RPMI8226 (cell line): Measurements from ENCODE around the gene STXBP6.
A peak's percentile ranks its signal among the peaks of the same experiment; 100 is the strongest.
"Not testable (repeated sequence)": the region's sequence is repeated elsewhere in the genome, so short reads cannot be mapped to it uniquely, and the experiment has no call there.

Experiments used
- DNase-seq: peaks from one replicate; pipeline ENCODE4 v3.0.0-alpha.2; 2015

Gene STXBP6

DNA sequence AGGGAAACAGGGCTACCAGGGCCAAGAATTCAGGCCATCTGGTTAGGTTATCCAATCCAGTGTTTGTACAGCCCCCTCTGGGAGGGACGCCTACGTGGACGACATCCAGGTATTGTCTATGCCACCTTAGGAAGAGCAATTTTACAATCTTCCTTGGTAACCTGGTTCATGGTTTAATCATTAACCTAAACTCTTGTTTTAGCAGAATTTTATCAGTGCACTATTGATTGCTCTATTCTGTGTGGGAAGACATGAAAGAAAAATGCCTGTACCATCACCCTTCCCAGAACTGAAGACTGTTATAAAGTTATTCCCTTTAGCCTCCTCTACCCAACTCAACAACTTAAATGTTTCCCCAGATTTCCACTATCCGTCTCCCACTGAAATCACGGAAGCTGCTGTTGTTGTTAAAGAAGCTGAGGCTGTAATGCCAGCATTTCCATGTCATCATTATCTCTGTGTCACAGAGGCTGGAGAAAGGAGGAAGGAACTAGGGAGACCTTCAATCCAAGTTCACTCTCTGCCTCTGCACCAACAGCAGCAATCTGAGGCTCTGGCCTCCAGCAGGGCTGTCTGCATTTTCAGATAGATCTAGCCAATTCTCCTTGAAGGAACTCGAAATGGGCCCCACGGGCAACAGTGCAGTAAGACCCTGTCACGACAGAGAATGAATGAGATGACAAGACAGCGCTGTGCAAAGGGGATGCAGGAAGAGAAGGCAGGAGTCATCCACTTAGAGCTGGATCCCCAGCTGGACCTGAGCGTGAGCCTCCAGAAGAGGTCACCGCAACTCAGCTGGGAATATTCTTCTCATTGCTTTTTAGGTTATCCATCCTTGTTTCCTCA is 232.5 kb downstream of the STXBP6 start:
- no peak for DNase-seq

DNA sequence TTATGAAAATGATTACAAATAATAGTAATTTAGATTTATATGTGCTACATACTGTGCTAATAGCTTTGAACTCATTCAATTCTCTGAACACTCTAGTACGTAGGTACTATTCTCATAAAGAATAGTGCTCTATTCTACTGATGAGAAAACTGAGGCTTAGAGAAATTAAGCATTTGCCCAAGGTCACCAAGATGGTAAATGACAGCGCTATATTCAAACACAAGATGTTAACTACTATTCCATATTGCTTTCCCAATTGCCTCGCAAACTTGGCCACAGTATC is 233.1 kb downstream of the STXBP6 start:
- DNase-seq = no peak

DNA sequence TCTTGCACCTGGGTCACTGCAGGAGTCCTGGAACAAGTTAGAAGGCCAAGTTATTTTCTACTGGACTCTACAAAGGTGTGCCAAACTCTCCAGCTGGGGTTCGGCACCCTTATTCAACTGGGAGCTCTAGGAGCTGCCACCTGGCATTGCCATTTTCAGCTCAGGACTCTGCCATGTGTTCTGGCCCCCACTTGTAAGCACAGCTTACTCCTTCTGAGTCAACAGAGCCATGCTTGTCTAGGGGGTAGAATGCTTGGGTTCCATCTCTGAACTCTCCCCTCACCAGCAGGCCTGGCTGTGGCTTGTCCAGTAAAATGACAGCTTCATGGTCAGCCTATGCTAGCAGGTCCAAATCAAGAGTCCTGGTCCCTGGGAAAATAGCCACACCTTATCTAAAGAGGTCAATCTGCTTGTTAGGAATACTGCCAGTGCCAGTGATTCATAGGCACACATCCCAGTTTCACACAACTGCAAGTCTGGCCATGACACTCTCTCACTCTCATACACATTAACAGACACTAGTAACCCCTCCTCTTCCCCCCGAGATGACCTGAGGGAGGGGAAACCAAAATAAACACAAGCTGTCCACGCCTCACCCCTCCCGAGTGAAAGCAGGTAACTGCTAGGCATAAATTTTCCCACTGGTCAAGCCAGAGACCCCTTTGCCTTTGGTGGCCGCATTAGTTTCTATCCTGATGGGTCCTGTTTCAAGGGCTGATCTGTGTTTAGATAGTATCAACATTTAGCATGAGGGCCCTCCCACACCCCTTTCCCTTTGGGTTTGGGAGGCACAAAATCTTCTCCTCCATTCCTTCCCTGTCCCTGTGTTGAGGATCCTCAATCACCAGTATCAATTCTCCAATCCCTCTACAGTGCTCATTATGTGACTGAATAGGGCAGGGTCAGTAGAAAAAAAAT is 233.7 kb downstream of the STXBP6 start:
- no peak for DNase-seq

DNA sequence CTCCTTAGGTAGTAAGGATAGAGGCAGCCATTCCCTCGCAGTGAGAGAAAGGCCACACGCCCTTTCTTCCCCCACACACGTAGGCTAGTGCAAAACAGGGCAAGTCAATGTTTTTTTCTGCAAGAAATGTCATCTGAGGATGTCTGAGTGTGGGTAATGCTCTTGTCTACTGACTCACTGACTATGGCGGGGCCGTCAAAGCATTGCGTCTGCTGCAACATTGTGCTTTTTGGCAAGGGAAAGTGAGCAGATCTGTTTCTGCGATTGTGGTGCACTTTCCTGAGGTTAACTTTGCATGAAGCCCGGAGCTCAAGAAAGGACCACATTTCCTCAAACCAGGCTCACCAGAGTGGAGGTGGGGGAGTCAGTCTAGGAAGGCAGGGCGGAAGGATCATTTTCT is 234.4 kb downstream of the STXBP6 start:
- DNase-seq = no peak

DNA sequence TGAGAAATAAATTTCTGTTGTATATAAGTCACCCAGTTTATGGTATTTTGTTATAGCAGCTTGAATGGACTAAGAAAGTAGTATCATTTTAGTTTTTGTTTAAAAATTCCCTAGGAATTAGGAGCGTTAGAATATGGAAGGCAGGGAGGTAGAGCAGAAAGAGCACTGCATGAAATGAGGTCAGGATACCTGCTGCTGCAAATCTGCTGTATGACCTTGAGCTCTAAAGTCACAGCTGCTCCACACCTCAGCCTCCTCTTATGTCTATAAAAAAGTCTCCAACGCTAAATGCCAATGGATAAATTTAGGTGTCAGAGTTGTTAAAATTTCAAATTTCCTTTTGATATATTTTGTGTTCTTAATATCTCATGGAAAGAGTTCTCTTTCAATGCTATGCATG is 235.0 kb downstream of the STXBP6 start:
- DNase-seq = no peak

DNA sequence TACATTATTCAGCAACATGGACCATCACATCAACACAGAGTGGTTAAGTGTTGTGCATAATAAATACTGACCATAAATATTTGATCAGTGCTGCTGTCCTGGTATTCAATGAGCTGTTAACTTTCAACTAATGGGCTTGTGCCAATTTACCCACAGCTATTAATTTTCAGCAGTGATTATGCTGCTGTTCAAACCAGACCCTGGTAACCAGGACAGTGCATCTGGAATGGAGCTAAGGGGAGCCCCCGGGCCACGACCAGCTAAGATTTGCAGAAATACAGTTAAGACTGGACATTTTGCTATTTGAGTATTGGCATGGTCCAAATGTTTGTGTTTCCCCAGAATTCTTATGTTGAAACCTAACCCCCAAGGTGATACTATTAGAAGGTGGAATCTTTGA is 235.6 kb downstream of the STXBP6 start:
- no peak for DNase-seq

DNA sequence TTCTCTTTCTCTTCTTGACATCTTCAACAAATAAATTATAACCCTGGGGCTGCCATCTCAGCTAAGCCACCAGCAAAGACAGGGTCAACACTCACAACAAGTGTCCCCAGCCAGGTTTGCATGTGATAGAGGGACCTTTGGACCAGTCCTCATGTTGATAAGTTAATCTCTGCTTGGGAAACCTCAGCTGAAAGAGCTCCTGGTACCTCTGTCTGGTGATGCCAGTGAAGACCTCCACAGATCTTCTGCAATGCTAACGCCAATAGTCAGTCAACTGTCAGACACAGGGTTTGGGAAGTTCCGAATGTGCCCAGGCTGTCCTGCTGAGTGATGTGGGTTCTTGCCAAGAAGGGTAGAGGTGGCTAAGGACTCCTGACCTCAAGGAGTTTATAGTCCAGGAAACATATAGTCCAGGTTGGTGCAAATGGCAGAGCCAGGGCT is 236.1 kb downstream of the STXBP6 start:
- no peak for DNase-seq

DNA sequence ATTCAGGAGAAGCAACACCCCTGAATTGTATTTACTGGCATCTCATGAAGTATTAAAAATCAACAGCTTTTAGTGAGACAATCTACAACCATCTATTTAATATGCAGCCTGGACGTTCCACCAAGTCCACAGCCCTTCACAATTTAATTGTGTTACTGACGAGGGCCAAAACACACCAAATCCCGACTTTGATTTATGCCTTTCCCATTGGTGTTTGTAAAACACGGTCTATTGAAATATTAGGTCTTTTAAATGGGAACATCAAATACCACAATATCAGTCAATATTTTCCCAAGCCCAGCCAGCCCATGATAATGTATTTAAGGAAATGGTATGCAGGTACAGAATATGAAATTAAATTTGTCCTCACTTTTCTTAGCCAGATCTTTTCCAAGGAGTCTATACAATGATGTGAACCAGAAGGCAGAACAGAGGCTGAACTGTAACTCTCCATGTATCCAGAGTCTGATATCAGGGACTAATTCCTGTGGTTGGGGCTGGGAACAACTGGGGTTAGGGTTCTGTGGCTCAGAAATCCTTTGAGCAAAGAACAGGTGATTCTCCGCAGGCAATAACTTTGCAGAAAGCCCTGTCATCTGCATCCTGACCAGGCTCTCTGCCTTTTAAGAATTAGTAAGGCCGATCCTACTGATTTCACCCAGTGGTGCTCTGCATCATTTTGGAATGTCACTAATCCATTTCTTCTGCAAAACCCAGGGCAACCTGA is 236.7 kb downstream of the STXBP6 start:
- DNase-seq = no peak

DNA sequence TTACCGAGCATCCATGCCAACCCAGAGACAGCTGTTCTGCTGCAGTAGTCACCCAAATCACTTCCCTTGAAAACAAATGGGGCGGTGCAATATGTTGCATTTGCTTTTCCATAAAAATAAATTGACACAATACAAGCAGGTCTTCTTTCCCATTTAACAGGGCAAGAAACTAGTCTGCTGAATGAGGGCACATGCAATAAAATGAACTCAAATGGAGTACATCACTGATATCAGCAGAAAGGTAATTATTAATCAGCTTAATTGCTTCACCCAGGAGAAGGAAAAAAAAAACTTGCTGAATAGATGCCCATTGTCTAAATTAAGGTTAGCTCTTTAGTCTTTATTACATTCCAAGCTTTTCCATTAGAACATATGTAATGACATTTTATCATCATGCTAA is 240.8 kb downstream of the STXBP6 start:
- DNase-seq = no peak

DNA sequence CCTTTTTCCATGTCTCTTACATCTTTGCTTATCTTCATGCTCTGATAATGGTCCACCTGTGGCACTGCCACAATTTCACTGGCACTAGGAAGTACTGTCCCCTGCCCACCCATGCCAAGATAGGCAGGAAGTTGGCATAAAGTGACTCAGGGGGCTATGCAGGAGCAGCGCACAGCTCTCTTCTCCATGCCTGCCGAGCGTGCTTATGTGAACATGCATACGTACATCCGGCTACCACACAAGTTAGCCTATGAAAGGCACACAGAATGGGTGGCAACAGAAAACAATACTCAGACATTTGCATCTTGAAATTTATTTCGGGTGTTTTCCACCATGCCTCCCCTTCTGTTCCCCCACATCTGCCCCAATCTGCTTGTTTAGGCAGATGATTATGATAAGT is 241.5 kb downstream of the STXBP6 start:
- no peak for DNase-seq

DNA sequence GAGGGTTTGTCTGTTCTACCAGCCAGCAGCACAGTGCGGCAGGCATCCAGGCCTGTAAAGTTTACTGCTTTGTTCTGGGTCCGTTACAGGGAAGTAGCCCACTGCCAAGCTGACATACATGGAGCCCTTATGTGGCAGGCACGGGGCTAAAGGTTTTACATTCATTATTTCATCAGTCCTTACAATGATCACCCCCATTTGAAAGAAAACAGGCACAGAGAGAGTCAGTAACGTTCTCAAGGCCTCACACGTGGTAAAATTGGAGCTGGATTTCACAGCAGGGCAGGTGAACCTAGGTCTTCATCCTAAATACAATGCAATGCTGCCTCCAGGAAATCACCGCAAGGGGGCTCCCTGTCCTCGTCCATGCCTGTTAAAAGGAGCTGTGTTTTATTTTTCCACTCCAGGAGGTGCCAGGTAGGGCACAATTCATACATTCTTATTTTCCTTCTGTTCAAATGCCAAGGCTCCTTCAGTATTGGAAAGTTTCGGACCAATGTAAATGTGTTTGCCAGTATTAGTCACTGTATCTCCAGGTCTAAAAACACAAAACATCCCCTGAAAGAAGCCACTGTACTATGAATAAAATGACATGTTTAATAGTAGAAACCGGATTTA is 243.8 kb downstream of the STXBP6 start:
- DNase-seq = peak; percentile 49

DNA sequence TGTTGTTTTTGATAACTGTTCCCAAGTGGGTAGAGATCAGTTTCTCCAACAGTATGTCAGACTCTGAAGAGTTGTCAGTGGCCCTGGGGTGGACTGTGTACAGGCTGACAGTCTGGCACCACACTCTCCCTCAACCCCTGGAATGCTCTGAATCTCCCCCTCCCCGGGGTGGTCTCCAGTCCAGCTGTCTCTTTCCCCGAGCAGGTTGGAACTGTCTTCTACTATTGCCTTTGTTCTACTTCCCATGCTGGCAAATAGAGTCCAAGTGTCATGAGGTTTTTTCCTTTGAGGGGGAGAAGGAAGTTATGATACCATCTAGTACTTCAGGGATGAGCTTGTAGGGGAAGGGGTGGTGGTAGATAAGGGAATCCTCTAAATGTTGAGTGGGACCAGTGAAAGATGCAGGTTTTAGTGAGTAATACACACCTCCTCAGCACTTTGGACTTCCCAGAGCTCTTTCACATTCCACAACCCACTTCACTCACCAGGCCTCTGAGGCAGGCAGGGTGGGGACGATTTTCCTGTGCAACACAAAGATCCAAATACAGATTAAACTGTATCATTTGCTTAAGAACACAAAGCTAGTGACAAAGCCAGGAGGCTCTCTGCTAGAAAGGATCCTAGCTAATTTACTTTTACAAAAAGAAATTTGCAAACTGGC is 245.3 kb downstream of the STXBP6 start:
- DNase-seq = no peak

DNA sequence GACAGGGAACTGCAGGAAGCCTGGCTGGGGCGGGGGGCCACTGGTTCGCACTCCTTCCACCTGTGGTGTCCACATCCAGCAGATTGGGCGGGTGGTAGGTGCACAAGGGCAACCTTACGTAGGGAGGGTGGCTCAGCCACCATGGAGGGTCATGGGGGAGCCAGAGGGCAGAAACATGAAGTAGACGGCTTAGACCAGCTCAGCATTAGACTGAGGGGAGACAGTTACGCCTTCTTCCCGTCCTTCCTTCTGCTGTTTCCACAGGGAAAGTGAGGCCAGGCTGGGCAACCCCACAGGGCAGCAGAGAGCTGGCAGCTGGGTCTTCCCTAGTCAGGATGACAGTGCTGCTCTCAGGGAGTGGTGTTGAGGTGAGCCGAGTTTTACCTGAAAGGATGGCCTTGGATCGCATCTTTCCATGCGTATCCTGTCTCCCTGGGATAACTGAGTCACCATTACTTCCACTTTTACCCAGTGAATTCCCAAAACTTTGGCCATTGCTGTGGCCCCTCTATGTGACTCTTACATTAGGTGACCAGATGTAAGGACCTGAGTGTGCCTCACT is 245.9 kb downstream of the STXBP6 start:
- DNase-seq = no peak

DNA sequence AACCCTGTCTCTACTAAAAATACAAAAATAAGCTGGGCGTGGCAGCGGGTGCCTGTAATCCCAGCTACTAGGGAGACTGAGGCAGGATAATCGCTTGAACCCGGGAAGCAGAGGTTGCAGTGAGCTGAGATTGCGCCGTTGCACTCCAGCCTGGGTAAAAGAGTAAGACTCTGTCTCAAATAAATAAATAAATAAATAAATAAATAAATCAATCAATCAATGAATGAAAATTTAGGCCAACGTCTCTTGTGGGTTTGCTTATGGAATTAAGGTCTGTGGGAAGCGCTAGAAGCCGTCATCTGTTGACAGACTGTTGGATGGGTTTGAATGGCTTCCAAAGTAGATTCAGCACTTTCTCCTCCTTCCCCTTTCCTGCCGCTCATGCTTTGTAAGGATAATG is 246.5 kb downstream of the STXBP6 start:
- DNase-seq = not testable (repeated sequence)

DNA sequence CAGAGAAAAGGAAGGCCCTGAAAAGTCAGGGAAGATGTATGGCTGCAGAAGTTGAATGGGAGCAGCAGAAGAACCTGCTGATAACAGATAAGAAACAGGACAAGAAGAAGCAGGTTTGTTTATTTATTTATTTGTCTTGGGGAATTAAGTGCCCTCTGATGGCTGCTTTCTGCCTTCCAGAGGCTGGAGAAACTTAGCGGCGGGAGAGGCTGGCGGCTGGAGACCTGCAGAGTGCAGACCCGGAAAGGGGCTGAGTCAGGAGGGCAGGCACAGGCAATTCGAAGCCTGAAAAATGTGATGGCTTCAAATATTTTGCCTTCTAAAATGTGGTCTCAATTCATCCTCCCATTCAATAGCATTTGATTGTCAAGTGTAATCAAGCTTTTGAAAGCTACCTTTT is 247.7 kb downstream of the STXBP6 start:
- no peak for DNase-seq

DNA sequence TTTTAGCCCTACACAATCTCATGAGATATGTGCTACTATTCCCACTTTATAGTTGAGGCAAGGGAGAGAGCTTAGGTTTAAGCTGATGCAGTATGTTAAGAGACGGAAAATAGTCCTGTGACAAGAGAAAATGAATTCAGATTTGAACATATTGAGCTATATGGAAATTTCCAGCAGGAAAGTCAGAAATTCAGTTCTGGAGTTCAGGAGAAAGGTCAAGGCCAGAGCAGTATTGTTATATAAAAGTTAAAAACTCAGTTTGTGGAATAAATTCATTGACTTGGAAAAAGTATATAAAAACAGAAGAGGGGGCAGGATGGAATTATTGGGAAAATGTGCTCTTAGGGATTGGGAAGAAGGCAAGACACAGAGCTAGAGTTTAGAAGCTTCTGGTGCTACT is 248.9 kb downstream of the STXBP6 start:
- no peak for DNase-seq

DNA sequence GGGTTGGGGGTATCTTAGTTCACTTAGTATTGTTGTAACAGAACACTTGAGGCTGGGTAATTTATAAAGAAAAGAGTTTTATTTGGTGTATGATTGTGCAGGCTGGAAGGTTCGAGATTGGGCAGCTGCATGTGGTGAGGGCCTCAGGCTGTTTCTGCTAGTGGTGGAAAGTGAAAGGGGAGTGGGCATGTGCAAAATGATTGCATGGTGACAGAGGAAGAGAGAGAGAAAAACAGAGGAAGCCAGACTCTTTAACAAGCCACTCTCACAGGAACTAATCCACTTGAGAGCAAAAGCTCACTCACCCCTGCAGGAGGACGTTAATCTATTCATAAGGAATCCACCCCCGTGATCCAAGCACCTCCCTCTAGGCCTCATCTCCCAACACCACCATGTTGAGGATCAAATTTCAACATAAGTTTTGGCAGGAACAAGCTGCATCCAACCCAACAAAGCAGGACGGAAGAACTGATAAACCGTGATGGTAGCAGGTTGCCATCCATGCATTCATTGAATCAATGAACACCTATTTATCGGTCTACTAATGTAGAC is 251.0 kb downstream of the STXBP6 start:
- DNase-seq = no peak

DNA sequence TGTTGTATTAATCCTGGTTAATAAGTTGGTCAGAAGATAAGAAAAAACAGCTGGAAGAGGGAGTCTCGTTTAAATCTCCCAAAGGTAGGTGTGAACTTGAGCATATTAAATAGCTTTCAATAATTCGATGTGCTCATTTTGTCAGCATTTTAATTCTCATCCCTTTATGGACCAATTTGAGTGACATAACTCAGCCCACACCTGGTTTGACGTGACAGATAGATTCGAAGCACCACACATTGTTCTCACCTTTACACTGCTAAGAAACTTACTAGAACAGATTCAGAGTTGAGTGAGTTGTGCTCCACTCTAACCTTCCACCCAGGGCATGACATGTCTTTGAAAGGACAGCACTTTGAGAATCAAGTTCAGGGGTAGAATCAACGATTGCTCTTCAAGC is 254.5 kb downstream of the STXBP6 start:
- no peak for DNase-seq

DNA sequence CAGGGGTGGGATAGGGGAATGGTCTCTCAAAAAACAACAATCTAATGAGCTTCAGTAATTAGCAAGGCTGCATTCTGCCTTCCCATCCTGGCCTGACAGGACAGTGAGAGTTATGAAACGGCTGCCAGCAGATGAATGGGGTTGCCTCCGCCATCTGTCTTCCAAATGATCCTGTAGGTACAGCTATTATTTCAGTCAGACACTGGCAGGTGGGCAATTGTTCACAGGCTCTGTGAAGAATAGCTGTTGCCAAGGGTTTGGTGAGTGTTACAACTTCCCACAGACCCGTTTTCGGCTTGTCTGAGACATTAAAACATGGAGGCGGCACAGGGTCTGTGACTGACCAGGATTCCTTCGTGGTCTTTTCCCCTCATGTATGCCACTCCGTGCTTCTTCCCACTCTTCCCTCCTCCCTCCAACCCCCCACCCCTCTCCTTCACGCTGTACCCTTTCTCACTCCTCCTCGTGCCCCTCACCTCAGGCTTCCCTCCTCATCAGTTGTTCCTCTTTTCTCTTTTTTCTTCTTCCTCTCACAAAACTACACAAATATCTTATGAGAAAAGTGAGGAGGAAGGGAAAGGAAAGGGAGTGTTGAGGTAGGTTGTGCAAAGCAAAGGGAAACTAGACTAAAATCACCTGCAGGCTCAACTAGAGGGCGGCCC is 255.2 kb downstream of the STXBP6 start:
- no peak for DNase-seq

DNA sequence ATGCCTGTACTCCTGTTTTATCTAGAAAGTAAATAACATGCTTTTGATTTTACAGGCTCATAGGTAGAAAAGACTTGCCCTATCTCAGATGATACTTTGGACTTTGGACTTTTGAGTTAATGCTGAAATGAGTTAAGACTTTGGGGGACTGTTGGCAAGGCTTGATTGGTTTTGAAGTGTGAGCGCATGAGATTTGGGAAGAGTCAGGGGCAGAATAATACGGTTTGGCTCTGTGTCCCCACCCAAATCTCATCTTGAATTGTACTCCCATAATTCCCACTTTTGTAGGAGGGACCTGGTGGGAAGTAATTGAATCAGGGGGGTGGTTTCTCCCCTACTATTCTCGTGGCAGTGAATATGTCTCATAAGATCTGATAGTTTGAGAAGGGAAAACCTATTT is 259.8 kb downstream of the STXBP6 start:
- no peak for DNase-seq

DNA sequence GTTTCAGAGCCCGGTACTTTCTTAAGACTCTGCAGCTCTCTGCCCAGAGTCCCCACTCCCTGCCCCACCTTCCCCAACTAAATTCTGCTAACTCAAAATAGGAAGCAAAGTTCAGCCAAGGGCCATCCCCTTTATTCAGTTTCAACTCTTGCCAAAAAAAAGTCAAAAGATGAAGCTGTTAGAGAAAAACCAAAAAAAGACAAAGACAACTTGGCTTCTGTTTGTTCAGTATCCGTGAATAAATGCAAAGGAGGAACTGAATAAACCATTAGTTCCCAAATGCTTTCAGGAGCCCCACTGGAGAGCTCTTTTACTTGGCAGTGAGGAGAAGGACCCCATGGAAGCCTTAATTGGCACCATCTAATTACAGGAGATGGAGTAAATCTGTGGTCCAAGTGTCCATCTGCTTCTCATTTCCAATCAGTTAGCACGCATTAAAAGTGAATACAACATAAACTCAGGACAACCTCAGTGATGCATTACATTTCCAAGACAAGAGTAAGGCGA is 260.5 kb downstream of the STXBP6 start:
- DNase-seq = no peak
